Bronchial epithelial cell (primary cell): ENCODE measurements around the gene ANKRD11. TPM values are rescaled to one million over a fixed set of nuclear protein-coding genes. Genes with fewer than 3 reads are reported as not detected.
"Not testable (repeated sequence)": the region's sequence is repeated elsewhere in the genome, so short reads cannot be mapped to it uniquely, and the experiment has no call there.

Source experiments
- DNase-seq: peaks from one replicate; pipeline ENCODE4 v3.0.0-alpha.2; 2010; ENCODE audit warnings: low read depth
- FAIRE-seq: peaks from 2 replicates; lab custom pipeline; 2011; peaks lifted over from hg19 to GRCh38; lab: Jason Lieb, UNC
- H3K27me3 ChIP-seq: 2 replicates; pipeline ENCODE4 v1.5.1; 2011; ENCODE audit warnings: low read length; ENCODE audit not compliant: control insufficient read depth, insufficient read depth
- H3K36me3 ChIP-seq: 2 replicates; pipeline ENCODE4 v1.5.1; 2011; ENCODE audit warnings: low read length; ENCODE audit not compliant: control insufficient read depth, insufficient read depth
- H3K4me3 ChIP-seq: 2 replicates; pipeline ENCODE4 v1.5.1; 2011; ENCODE audit warnings: mild to moderate bottlenecking, low read depth, low read length, control low read depth
- CTCF ChIP-seq: IDR thresholded peaks from 2 replicates; pipeline ENCODE4 v1.5.1; 2011; ENCODE audit warnings: mild to moderate bottlenecking, moderate library complexity, low read length, control low read depth, inconsistent platforms; ENCODE audit not compliant: insufficient read depth, severe bottlenecking
- total RNA-seq: library from RNA; depleted of rRNA; stranded (reverse); fragments of >200 nt; gene quantifications from 2 replicates; pipeline ENCODE4 v1.2.1, GENCODE V29; 2014

The ANKRD11 gene
- total RNA-seq, 1 donor from 2014 or later: 64.5 TPM

DNA sequence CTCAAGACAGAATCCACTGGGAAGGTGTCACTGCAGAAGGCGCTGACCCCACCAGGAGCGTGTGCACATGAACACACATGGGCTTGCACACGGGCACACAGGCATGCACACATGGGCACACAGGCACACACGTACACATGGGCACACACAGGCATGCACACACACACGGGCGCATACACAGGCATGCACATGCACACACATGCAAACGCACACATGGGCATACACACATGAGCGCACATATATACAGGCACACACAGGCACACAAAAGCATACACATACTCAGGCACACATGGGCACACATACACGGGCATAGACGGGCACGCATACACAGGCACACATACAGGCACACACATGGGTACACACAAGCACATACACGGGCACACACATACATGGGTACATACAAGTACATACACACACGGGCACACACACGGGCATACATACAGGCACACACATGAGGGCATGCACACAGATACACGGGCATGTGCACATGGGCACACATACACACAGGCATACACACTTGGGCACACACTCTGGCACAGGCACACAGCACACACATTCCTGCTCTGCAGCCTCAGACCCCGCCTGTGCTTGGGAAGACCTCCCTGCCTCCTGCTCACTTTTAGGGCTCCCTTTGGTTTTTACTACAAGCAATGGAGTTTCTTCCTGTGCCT lies 186.0 kb downstream of the ANKRD11 start:
- FAIRE-seq: peak; percentile 64
- TF ChIP-seq CTCF: no peak

DNA sequence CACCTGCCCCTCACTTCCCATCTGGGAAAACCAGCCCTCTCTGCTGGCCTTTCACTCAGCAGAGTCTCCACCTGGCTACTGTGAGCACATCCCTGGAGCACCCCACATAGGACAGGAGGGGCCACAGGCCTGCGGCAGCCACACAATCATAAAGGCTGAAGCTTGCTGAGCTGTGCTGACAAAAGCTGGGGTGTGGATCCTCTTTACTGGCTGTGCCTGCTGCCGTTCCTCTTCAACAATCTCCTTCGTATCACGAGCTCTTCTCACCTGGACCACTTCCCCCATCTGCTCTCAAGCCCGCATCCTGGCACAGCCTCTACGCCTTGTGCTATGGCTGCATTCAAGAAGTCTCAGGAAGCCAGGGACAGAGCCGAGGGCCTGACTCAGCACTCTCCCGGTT lies 186.7 kb downstream of the ANKRD11 start:
- peaks cover 40% of the 10 kb centered on the region for H3K36me3 ChIP-seq
- DNase-seq (no peak), FAIRE-seq (peak; percentile 40)
- no peaks in the 10 kb centered on the region for H3K27me3 ChIP-seq
- no peak for TF ChIP-seq CTCF
- H3K4me3 ChIP-seq: no peak overlapping the region

More for the DNA sequence above, 186.0 kb downstream of the ANKRD11 start:
- no peak for DNase-seq
- Histone ChIP-seq H3K36me3 (peaks cover 36% of the 10 kb centered on the region), H3K27me3 (no peaks in the 10 kb centered on the region), H3K4me3 (no peak overlapping the region)

DNA sequence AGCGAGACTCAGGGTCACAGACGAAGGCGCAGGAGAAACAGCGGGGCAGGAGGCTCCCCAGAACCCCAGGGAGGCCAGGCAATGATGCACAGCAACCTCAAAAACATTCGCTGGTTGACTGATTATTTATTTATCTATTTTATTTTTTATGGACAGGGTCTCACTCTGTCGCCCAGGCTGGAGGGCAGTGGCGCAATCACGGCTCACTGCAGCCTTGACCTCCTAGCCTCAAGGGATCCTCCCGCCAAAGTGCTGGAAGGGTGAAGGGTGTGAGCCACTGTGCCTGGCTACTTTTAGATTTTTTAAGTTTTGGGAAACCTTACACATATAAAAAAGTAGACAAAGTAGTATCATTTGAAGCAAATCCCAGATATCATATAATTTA lies 189.4 kb downstream of the ANKRD11 start:
- Histone ChIP-seq H3K4me3 (no peak overlapping the region), H3K27me3 (no peaks in the 10 kb centered on the region), H3K36me3 (peaks cover 53% of the 10 kb centered on the region)
- TF ChIP-seq CTCF: no peak
- FAIRE-seq (no peak), DNase-seq (no peak)

- no peak for TF ChIP-seq CTCF
- Histone ChIP-seq H3K4me3 (no peak overlapping the region), H3K36me3 (peaks cover 54% of the 10 kb centered on the region), H3K27me3 (no peaks in the 10 kb centered on the region)
- FAIRE-seq (peak; percentile 28), DNase-seq (no peak)
These were observed 189.9 kb downstream of the ANKRD11 start for GRCh38 chr16:89300311-89300975.

- not testable (repeated sequence) for H3K27me3 ChIP-seq, DNase-seq, FAIRE-seq, H3K4me3 ChIP-seq
- peaks cover 48% of the 10 kb centered on the region for H3K36me3 ChIP-seq
These were observed 190.8 kb downstream of the ANKRD11 start for GRCh38 chr16:89299357-89300111.

DNA sequence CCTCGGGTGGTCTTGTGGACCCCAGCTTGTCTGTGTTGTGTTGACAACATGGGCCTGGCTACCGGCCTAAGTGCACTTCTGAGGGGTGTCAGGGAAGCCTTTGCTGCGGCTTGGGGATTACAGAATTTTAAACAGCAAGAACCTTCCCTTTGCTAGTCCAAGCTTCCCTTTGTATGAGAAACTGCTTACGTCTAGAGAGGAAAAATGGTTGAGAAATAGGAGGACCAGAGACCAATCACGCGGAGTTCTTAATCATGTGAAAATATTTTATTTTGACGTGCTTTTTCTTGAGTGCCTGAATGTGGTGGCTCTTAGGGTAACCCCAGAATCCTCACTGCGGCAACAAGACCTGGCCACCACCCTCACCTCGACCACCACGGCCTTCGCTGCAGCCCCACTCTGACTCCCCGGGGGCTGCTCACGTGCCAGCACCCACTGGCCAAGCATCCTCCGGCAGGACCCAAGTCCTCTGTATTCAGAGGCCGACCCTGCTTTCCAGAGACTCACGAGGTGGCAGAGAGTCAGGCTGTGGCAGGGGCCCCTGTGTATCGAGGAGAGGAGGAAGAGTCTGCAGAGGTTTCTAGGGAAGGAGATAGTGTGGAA lies 191.6 kb downstream of the ANKRD11 start:
- DNase-seq (no peak), FAIRE-seq (no peak)
- H3K27me3 ChIP-seq: no peaks in the 10 kb centered on the region
- no peak overlapping the region for H3K4me3 ChIP-seq
- peaks cover 40% of the 10 kb centered on the region for H3K36me3 ChIP-seq
- TF ChIP-seq CTCF: no peak
